NCI-H446 treated with DMSO at 0.1 percent for 48 hours (cell line): ENCODE data around the gene NTSR1.

Source experiments
- DNase-seq: peaks from one replicate; lab custom pipeline; 2025; lab: John Stamatoyannopoulos, UW

The NTSR1 gene

GRCh38 chr20:62771396-62772102 lies 62.9 kb downstream of the NTSR1 start:
- DNase-seq: no peak

GRCh38 chr20:62772103-62772611 lies 63.5 kb downstream of the NTSR1 start:
- DNase-seq: no peak

GRCh38 chr20:62772619-62772989 lies 64.0 kb downstream of the NTSR1 start:
- DNase-seq: no peak

- DNase-seq: peak; percentile 66
Measured at GRCh38 chr20:62772990-62773844, 64.6 kb downstream of the NTSR1 start.

GRCh38 chr20:62773845-62774714 lies 65.4 kb downstream of the NTSR1 start:
- DNase-seq: peak; percentile 43

- DNase-seq: no peak
Measured at GRCh38 chr20:62774762-62775161, 66.1 kb downstream of the NTSR1 start.

- no peak for DNase-seq
Measured at GRCh38 chr20:62775206-62775605, 66.6 kb downstream of the NTSR1 start.

- DNase-seq: no peak
Measured at GRCh38 chr20:62776035-62776691, 67.5 kb downstream of the NTSR1 start.

GRCh38 chr20:62776692-62777527 lies 68.3 kb downstream of the NTSR1 start:
- no peak for DNase-seq

GRCh38 chr20:62777528-62777830 lies 68.8 kb downstream of the NTSR1 start:
- no peak for DNase-seq

GRCh38 chr20:62778058-62778457 lies 69.4 kb downstream of the NTSR1 start:
- no peak for DNase-seq

- no peak for DNase-seq
Measured at GRCh38 chr20:62778601-62779416, 70.2 kb downstream of the NTSR1 start.

GRCh38 chr20:62779417-62779685 lies 70.7 kb downstream of the NTSR1 start:
- no peak for DNase-seq

- DNase-seq: no peak
Measured at GRCh38 chr20:62780204-62780603, 71.6 kb downstream of the NTSR1 start.

- DNase-seq: no peak
Measured at GRCh38 chr20:62780696-62781095, 72.1 kb downstream of the NTSR1 start.

- no peak for DNase-seq
Measured at GRCh38 chr20:62782149-62782892, 73.7 kb downstream of the NTSR1 start.

GRCh38 chr20:62782893-62783278 lies 74.2 kb downstream of the NTSR1 start:
- no peak for DNase-seq

GRCh38 chr20:62784497-62784896 lies 75.9 kb downstream of the NTSR1 start:
- no peak for DNase-seq

- no peak for DNase-seq
Measured at GRCh38 chr20:62785393-62785792, 76.8 kb downstream of the NTSR1 start.

GRCh38 chr20:62786157-62786556 lies 77.5 kb downstream of the NTSR1 start:
- no peak for DNase-seq
